HTERT RPE-1 (cell line): ENCODE results near the gene PLEKHM2.

Source experiments
- in situ Hi-C: fragments of 300-500 bp; cut with MboI; formaldehyde crosslinking; loops from 4 replicates; pipeline ENCODE4 v1.14.3; 2020; ENCODE audit warnings: low sequenced_read_pairs

The PLEKHM2 gene

GRCh38 chr1:15674386-15675159 is 9.5 kb upstream of the PLEKHM2 start:
- in situ Hi-C loops = no loop called here

- in situ Hi-C loops = no loop called here
These were observed 8.1 kb upstream of the PLEKHM2 start for GRCh38 chr1:15676010-15676409.

GRCh38 chr1:15676688-15677661 is 7.1 kb upstream of the PLEKHM2 start:
- in situ Hi-C loops = no loop called here

GRCh38 chr1:15678578-15678977 is 5.5 kb upstream of the PLEKHM2 start:
- in situ Hi-C loops = no loop called here

GRCh38 chr1:15680131-15680530 is 4.0 kb upstream of the PLEKHM2 start:
- in situ Hi-C loops = no loop called here

- in situ Hi-C loops = no loop called here
These were observed 3.4 kb upstream of the PLEKHM2 start for GRCh38 chr1:15680561-15681348.

- in situ Hi-C loops = no loop called here
These were observed 2.5 kb upstream of the PLEKHM2 start for GRCh38 chr1:15681349-15682292.

- in situ Hi-C loops = no loop called here
These were observed 1.2 kb upstream of the PLEKHM2 start for GRCh38 chr1:15682936-15683341.

GRCh38 chr1:15683345-15684039 is 628 bp upstream of the PLEKHM2 start:
- in situ Hi-C loops = no loop called here

GRCh38 chr1:15684468-15685291 is 560 bp downstream of the PLEKHM2 start:
- in situ Hi-C loops = no loop called here

GRCh38 chr1:15685820-15686219 is 1.7 kb downstream of the PLEKHM2 start:
- in situ Hi-C loops = no loop called here

- in situ Hi-C loops = no loop called here
These were observed 3.3 kb downstream of the PLEKHM2 start for GRCh38 chr1:15687446-15687845.

GRCh38 chr1:15690317-15690716 is 6.2 kb downstream of the PLEKHM2 start:
- in situ Hi-C loops = no loop called here

- in situ Hi-C loops = no loop called here
These were observed 7.4 kb downstream of the PLEKHM2 start for GRCh38 chr1:15691434-15692032.

- in situ Hi-C loops = no loop called here
These were observed 8.1 kb downstream of the PLEKHM2 start for GRCh38 chr1:15692121-15692682.

- in situ Hi-C loops = no loop called here
These were observed 9.3 kb downstream of the PLEKHM2 start for GRCh38 chr1:15693371-15693770.

GRCh38 chr1:15696956-15697521 is 12.9 kb downstream of the PLEKHM2 start:
- in situ Hi-C loops = no loop called here
